ENCODE measurements around the gene SDK1.
A peak's percentile ranks its signal among the peaks of the same experiment; 100 is the strongest.
"Not testable (repeated sequence)": the region's sequence is repeated elsewhere in the genome, so short reads cannot be mapped to it uniquely, and the experiment has no call there.

The SDK1 gene

DNA sequence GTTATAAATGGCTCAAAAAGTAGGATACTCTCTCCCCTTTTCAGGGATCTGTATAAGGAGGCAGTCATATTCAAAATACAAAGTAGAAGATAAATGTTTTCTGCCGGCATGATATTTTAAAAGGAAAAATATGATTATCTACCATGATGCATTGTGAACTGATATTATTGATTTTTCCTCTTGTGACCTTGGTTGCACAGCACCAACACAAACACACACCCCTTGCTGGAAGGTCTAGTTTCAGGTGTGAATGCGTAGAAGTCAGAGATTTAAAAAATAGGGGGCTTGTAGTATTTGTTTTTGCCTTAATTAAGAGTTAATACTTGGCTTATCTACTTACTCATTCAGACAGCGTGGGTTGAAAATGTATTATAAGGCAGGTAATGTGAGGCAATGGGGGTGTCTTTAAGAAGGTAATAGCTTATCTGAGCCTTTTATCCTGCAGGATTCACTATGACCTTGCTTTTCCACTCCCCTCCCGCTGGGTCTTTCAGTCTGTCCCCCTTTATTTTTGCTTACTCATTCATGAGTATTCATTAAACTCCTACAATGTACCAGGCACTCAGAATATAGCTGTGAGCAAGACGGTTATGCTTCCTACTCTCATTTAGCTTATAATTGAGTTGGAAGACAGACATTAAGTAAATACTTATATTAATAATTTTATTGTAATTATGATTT is 390.6 kb downstream of the SDK1 start:
- DNase-seq (ENCODE audit: low read depth) = no peak
- in situ Hi-C loops (cut with HindIII; ENCODE audit: low sequenced_read_pairs) = no loop called here
- H3K4me3 ChIP-seq (ENCODE audit: low read depth, low read length) = no peak overlapping the region
- TF ChIP-seq, protein P1, sequence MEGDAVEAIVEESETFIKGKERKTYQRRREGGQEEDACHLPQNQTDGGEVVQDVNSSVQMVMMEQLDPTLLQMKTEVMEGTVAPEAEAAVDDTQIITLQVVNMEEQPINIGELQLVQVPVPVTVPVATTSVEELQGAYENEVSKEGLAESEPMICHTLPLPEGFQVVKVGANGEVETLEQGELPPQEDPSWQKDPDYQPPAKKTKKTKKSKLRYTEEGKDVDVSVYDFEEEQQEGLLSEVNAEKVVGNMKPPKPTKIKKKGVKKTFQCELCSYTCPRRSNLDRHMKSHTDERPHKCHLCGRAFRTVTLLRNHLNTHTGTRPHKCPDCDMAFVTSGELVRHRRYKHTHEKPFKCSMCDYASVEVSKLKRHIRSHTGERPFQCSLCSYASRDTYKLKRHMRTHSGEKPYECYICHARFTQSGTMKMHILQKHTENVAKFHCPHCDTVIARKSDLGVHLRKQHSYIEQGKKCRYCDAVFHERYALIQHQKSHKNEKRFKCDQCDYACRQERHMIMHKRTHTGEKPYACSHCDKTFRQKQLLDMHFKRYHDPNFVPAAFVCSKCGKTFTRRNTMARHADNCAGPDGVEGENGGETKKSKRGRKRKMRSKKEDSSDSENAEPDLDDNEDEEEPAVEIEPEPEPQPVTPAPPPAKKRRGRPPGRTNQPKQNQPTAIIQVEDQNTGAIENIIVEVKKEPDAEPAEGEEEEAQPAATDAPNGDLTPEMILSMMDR (IDR thresholded peaks at IDR 0.05; ENCODE audit: low read depth, low read length, missing control alignments) = no peak

DNA sequence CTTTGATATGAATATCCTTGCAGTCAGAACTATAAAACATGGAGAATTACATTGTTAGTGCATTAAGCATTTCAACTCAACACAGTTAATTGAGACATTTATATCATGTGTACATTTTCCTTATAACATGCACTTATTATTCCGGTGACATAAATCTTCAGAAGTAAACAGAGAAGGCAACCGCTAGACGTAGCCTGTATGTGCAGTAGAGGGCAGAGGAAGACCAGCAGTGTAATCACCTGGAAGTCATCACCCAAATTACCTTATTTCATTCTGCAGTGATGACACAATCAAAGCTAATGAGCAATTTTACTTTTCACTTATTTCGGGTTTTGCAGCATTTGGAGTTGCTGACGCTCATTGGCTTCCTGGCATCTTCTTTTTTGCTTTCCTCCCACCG is 394.6 kb downstream of the SDK1 start:
- in situ Hi-C loops (cut with HindIII; ENCODE audit: low sequenced_read_pairs) = no loop called here
- TF ChIP-seq, protein P1 (IDR thresholded peaks at IDR 0.05; ENCODE audit: low read depth, low read length, missing control alignments) = peak; percentile 37
- no peak overlapping the region for H3K4me3 ChIP-seq (ENCODE audit: low read depth, low read length)
- DNase-seq (ENCODE audit: low read depth) = no peak

DNA sequence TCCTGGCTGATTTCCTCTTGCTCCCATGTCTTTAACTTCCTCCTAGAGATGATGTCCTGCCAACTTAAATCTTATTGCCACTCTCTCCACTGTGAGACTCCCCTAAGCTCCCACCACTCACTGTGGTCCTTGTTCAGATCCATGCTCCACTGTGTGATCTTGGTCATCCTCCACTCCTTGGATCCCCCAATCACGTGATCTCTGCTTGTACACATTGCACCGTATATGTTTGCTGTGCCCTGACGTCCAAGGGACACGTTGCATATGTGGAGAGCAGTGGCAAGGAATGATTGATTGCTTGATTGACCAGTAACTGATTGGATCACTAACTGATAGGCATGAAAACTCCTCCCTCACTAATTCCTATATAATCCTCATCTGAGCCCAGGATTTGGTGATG is 395.1 kb downstream of the SDK1 start:
- no peak for DNase-seq (ENCODE audit: low read depth)
- in situ Hi-C loops (cut with HindIII; ENCODE audit: low sequenced_read_pairs) = no loop called here
- no peak overlapping the region for H3K4me3 ChIP-seq (ENCODE audit: low read depth, low read length)
- TF ChIP-seq, protein P1 (IDR thresholded peaks at IDR 0.05; ENCODE audit: low read depth, low read length, missing control alignments) = no peak

DNA sequence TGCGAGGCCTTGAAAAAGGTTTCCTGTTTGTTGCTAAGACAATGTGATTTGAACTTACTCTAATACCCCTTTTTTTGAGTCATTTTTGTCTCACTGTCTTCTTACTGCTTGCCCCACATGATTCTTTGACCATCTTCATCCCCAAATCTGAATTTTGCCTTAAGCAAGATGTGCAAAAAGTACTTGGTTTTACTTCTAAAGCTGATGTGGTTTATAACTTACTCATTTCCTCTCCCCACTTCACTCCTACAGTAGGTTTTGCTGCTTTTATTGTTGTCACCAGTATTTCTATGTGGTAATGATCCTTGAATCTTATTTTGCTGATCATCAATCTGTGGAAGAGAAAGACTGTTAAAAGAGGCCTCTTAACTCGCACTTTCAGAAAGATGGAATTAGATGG is 396.4 kb downstream of the SDK1 start:
- DNase-seq (ENCODE audit: low read depth) = no peak
- no peak overlapping the region for H3K4me3 ChIP-seq (ENCODE audit: low read depth, low read length)
- in situ Hi-C loops (cut with HindIII; ENCODE audit: low sequenced_read_pairs) = no loop called here
- TF ChIP-seq, protein P1 (IDR thresholded peaks at IDR 0.05; ENCODE audit: low read depth, low read length, missing control alignments) = no peak

DNA sequence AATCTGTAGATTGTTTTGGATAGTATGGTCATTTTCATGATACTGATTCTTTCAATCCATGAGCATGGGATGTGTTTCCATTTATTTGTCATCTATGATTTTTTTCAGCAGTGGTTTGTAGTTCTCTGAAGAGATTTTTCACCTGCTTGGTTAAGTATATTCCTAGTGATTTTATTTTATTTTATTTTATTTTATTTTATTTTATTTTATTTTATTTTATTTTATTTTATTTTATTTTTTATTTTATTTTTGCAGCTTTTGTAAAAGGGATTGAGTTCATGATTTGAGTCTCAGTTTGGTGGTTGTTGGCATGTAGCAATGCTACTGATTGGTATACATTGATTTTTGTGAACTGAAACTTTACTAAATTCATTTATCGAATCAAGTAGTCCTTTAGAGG is 404.2 kb downstream of the SDK1 start:
- in situ Hi-C loops (cut with HindIII; ENCODE audit: low sequenced_read_pairs) = no loop called here
- DNase-seq (ENCODE audit: low read depth) = no peak

DNA sequence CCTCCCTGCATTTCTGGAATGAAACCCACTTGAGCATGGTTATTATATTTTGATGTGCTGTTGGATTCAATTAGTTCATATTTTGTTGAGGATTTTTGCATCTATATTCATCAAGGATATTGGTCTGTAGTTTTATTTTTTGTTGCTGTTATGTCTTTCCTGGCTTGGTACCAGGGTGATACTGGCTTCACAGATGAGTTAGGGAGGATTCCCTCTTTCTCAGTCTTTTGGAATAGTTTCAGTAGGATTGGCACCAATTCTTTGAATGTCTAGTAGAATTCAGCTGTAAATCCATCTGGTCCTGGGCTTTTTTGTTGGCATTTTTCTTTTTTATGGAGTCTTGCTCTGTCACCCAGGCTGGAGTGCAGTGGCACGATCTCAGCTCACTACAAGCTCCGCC is 405.0 kb downstream of the SDK1 start:
- in situ Hi-C loops (cut with HindIII; ENCODE audit: low sequenced_read_pairs); H3K4me3 ChIP-seq (ENCODE audit: low read depth, low read length); DNase-seq (ENCODE audit: low read depth): not testable (repeated sequence)

More for the DNA sequence above, 404.2 kb downstream of the SDK1 start:
- no peak overlapping the region for H3K4me3 ChIP-seq (ENCODE audit: low read depth, low read length)
- TF ChIP-seq, protein P1 (IDR thresholded peaks at IDR 0.05; ENCODE audit: low read depth, low read length, missing control alignments) = no peak

DNA sequence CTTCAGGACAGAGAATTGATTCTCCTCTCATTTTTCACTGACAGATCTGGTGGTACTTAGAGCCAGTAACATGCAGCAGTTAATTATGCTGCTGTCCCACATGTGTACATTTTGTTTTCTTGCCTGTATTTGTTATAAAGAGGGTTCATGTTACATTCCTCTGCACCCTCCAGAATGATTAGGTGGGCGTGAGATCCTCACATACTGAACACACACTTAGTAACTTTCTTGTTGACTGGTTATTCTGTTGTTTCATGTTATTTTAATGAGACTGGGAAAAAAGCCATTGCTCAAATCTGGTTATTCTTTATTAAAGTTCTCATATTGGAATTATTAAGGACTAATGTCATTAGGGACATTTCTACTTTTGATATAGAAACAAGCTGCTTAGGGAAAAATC is 409.1 kb downstream of the SDK1 start:
- in situ Hi-C loops (cut with HindIII; ENCODE audit: low sequenced_read_pairs) = no loop called here
- no peak overlapping the region for H3K4me3 ChIP-seq (ENCODE audit: low read depth, low read length)
- TF ChIP-seq, protein P1 (IDR thresholded peaks at IDR 0.05; ENCODE audit: low read depth, low read length, missing control alignments) = no peak
- no peak for DNase-seq (ENCODE audit: low read depth)

Data from astrocyte of the cerebellum (primary cell).